HG03460 (cell line): ENCODE measurements around the gene TMUB1.

Experiments
- ATAC-seq: cut with Tn5 transposase; IDR thresholded peaks from one replicate; pipeline ENCODE4 v1.9.1; 2021; ENCODE audit not compliant: unreplicated experiment

TMUB1 gene

GRCh38 chr7:151035026-151035717, 48.1 kb downstream of the TMUB1 start:
- ATAC-seq = no peak

- no peak for ATAC-seq
Observed at GRCh38 chr7:151034312-151035025, 48.8 kb downstream of the TMUB1 start.

- ATAC-seq = no peak
Observed at GRCh38 chr7:151033864-151034249, 49.4 kb downstream of the TMUB1 start.

DNA sequence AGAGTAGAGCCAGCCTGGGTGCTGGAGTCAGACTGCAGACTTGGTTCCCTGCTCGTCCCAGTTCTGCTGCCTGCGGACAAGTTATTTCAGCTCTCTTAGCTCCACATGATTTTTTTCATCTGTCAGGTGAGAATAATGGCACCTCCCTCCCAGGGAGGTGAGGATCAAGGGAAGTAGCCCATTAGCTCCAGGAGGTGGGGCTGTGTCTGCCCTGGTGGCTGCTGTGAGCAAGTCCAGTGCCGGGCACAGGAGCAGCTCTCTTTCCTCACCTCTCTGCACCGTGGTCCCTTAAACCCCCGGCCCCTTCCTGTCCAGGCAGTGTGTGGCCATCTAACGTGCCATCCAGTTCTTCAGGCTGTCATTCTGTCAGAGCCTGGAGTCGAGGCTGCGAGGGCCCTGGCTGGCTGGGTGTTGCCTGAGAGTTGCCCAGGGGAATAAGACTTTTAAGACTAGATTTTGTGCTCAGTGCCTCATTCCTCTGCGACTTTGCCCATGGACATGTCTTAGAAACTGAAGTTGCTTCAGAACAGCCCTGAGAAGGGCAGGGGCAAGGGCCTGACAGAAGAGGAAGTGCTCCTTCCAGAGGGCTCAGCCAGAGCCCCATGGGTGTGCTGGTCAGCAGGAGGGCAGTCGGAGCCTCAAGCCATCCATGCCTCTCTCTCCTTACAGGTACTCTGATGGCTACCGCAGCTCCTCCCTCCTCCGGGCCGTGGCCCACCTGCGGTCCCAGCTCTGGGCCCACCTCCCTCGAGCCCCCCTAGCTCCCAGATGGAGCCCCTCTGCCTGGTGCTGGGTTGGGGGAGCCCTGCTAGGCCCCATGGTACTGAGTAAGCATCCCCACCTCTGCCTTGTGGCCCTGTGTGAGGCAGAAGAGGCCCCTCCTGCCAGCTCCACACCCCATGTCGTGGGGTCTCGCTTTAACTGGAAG, 50.1 kb downstream of the TMUB1 start:
- ATAC-seq = no peak
